Neuronal stem cell (in vitro differentiated cells): ENCODE measurements around the gene XYLT1.
A peak's percentile ranks its signal among the peaks of the same experiment; 100 is the strongest.

Source experiments
- DNase-seq: peaks from one replicate; pipeline ENCODE4 v3.0.0-alpha.2; 2013; ENCODE audit warnings: low spot score
- H2AFZ ChIP-seq: one replicate; pipeline ENCODE4 v1.6.1; 2013; ENCODE audit warnings: mild to moderate bottlenecking, low read length, inconsistent platforms
- H2AK5ac ChIP-seq: 2 replicates; pipeline ENCODE4 v1.6.1; 2013; ENCODE audit warnings: low read depth, mild to moderate bottlenecking, inconsistent platforms, low read length, moderate library complexity, mixed read lengths
- H2BK120ac ChIP-seq: 2 replicates; pipeline ENCODE4 v1.6.1; 2013; ENCODE audit warnings: low read depth, mild to moderate bottlenecking, inconsistent platforms, low read length, moderate library complexity, mixed read lengths
- H2BK12ac ChIP-seq: one replicate; pipeline ENCODE4 v1.6.1; 2013; ENCODE audit warnings: low read length, inconsistent platforms
- H2BK15ac ChIP-seq: 2 replicates; pipeline ENCODE4 v1.6.1; 2013; ENCODE audit warnings: mild to moderate bottlenecking, low read length, inconsistent platforms, mixed read lengths
- H2BK5ac ChIP-seq: one replicate; pipeline ENCODE4 v1.6.1; 2013; ENCODE audit warnings: inconsistent platforms, mild to moderate bottlenecking, low read length, moderate library complexity
- H3K14ac ChIP-seq: one replicate; pipeline ENCODE4 v1.6.1; 2013; ENCODE audit warnings: low read length, inconsistent platforms
- H3K18ac ChIP-seq: 2 replicates; pipeline ENCODE4 v1.6.1; 2013; ENCODE audit warnings: low read length, inconsistent platforms
- H3K23ac ChIP-seq: 2 replicates; pipeline ENCODE4 v1.6.1; 2013; ENCODE audit warnings: low read depth, mild to moderate bottlenecking, mixed read lengths, low read length, inconsistent platforms; ENCODE audit not compliant: poor library complexity
- H3K27ac ChIP-seq: replicated peaks from 3 replicates; pipeline ENCODE4 v1.5.1; 2013; ENCODE audit warnings: low read length, inconsistent platforms
- H3K27me3 ChIP-seq, 3 experiments: 2 replicates each; pipeline ENCODE4 v1.6.1; 2013; ENCODE audit warnings: low read length in 3 of 3, mild to moderate bottlenecking in 2 of 3, inconsistent platforms in 1 of 3, low read depth in 1 of 3, mixed read lengths in 1 of 3, moderate library complexity in 1 of 3; ENCODE audit not compliant: control insufficient read depth in 3 of 3, insufficient read depth in 3 of 3
- H3K36me3 ChIP-seq, 2 donors: replicated peaks in 1 of 2; 2 replicates each; pipeline ENCODE4 v1.6.1; 2013; ENCODE audit warnings: low read length in 2 of 2; ENCODE audit not compliant: control insufficient read depth in 2 of 2, insufficient read depth in 2 of 2
- H3K4ac ChIP-seq: 2 replicates; pipeline ENCODE4 v1.6.1; 2013; ENCODE audit warnings: inconsistent platforms, mild to moderate bottlenecking, low read length, moderate library complexity
- H3K4me1 ChIP-seq, 2 donors: 1 replicate in 1 of 2; 2 replicates in 1 of 2; pipeline ENCODE4 v1.6.1; 2013; ENCODE audit warnings: low read length in 2 of 2, low read depth in 1 of 2; ENCODE audit not compliant: control insufficient read depth in 2 of 2, insufficient read depth in 1 of 2
- H3K4me2 ChIP-seq: one replicate; pipeline ENCODE4 v1.6.1; 2013; ENCODE audit warnings: mild to moderate bottlenecking, low read length, inconsistent platforms; ENCODE audit not compliant: insufficient read depth, poor library complexity, severe bottlenecking
- H3K4me3 ChIP-seq, 2 donors: 2 replicates each; pipeline ENCODE4 v1.5.1; 2013; ENCODE audit warnings: low read length in 2 of 2, mild to moderate bottlenecking in 2 of 2, inconsistent platforms in 1 of 2, moderate library complexity in 1 of 2
- H3K79me1 ChIP-seq: one replicate; pipeline ENCODE4 v1.6.1; 2013; ENCODE audit warnings: low read depth, mild to moderate bottlenecking, inconsistent platforms, low read length, moderate library complexity
- H3K9ac ChIP-seq: one replicate; pipeline ENCODE4 v1.6.1; 2013; ENCODE audit warnings: mild to moderate bottlenecking, low read depth, low read length, inconsistent platforms; ENCODE audit not compliant: poor library complexity
- H3K9me3 ChIP-seq, 2 donors: replicated peaks in 1 of 2; 2 replicates each; pipeline versions ENCODE3 to v1.6.1; 2013; ENCODE audit warnings: low read length in 2 of 2, mild to moderate bottlenecking in 2 of 2, inconsistent platforms in 1 of 2, low read depth in 1 of 2, mixed read lengths in 1 of 2, moderate library complexity in 1 of 2; ENCODE audit not compliant: control insufficient read depth in 2 of 2, insufficient read depth in 1 of 2
- H4K8ac ChIP-seq: one replicate; pipeline ENCODE4 v1.6.1; 2013; ENCODE audit warnings: low read depth, mild to moderate bottlenecking, inconsistent platforms, low read length, moderate library complexity
- H4K91ac ChIP-seq: one replicate; pipeline ENCODE4 v1.6.1; 2013; ENCODE audit warnings: low read length, low read depth, mild to moderate bottlenecking, inconsistent platforms; ENCODE audit not compliant: poor library complexity
- WGBS, 2 donors: extraction: QIAGEN DNeasy Blood & Tissue Kit; methylation state at CpG; one replicate each; pipeline ENCODE4 v1.1.7; 2013; ENCODE audit warnings: missing lambda C conversion rate in 2 of 2, mixed read lengths in 1 of 2; ENCODE audit not compliant: insufficient read length in 2 of 2, insufficient replicate concordance in 1 of 2; ENCODE audit errors: extremely low coverage in 2 of 2; 5-methylcytosine and 5-hydroxymethylcytosine counted together

XYLT1 gene

GRCh38 chr16:17072104-17072503, 398.7 kb downstream of the XYLT1 start:
- no peak overlapping the region for H2BK120ac ChIP-seq
- H3K79me1 ChIP-seq, result no peaks in the 10 kb centered on the region
- no peak for DNase-seq
- no peak overlapping the region for H3K4me2 ChIP-seq
- no peaks in the 10 kb centered on the region for H3K9me3 ChIP-seq
- H3K4me1 ChIP-seq, result peaks cover 4 to 7% of the 10 kb centered on the region in 2 donors
- H3K23ac ChIP-seq, result no peak overlapping the region
- H2AK5ac ChIP-seq, result no peak overlapping the region
- H4K8ac ChIP-seq, result no peak overlapping the region
- no peak overlapping the region for H4K91ac ChIP-seq
- no peaks in the 10 kb centered on the region for H3K27me3 ChIP-seq
- H2BK15ac ChIP-seq, result no peak overlapping the region
- H3K4me3 ChIP-seq, result no peak overlapping the region
- H3K36me3 ChIP-seq, result no peaks in the 10 kb centered on the region
- no peak overlapping the region for H2BK12ac ChIP-seq
- H3K9ac ChIP-seq, result no peak overlapping the region
- H3K14ac ChIP-seq, result no peak overlapping the region
- no peak overlapping the region for H2BK5ac ChIP-seq
- H3K27ac ChIP-seq, result no peak overlapping the region
- no peak overlapping the region for H2AFZ ChIP-seq
- no peak overlapping the region for H3K18ac ChIP-seq
- no peak overlapping the region for H3K4ac ChIP-seq
- no CpG with 5 or more reads among the region's 2 CpGs for WGBS, 2 donors

DNA sequence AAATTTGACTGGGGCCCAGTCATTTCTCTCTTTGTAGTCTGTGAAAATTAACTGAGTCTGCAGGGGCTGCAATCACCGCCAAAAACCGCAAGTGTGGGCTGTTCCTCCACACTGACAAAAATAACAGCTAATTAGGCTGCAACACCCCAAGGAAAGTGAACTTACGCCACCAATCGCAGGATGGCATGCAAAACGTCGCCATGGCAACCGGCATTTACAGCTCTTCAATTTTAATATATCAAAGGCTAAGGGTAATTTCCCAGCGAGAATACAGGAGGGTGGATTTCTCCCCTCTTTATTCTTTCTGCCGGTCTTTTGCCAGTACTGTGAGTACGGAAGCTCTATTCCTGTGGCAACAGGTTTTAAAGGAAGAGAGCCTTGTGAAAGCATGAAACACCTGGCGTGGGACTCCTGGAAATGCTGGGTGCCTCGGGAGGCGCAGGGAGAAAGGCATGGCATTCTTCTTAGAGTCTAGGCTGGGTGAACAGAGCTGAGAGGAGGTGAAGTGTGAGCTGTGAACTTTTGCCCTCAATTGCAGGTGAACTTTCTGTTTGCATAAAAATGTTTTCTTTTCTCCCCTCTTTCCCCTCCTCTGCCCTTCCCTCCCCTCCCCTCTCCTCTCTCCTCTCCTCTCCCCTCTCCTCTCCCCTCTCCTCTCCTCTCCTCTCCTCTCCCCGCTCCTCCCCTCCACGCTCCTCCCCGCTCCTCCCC, 399.7 kb downstream of the XYLT1 start:
- no peaks in the 10 kb centered on the region for H3K36me3 ChIP-seq
- H4K8ac ChIP-seq, result no peak overlapping the region
- peak; percentile 47 for DNase-seq
- H3K18ac ChIP-seq, result no peak overlapping the region
- H2BK5ac ChIP-seq, result no peak overlapping the region
- no peak overlapping the region for H4K91ac ChIP-seq
- no peak overlapping the region for H2BK12ac ChIP-seq
- peaks cover 4 to 7% of the 10 kb centered on the region in 2 donors for H3K4me1 ChIP-seq
- H2AFZ ChIP-seq, result peak overlapping the region; percentile 47
- H3K79me1 ChIP-seq, result no peaks in the 10 kb centered on the region
- H3K23ac ChIP-seq, result no peak overlapping the region
- no peaks in the 10 kb centered on the region for H3K9me3 ChIP-seq
- WGBS, 2 donors, result no CpG with 5 or more reads among the region's 16 CpGs
- peak overlapping the region; percentile 55 for H3K4me2 ChIP-seq
- no peak overlapping the region for H3K14ac ChIP-seq
- H2BK120ac ChIP-seq, result no peak overlapping the region
- H3K4me3 ChIP-seq, result no peak overlapping the region
- H3K9ac ChIP-seq, result peak overlapping the region; percentile 61
- H3K4ac ChIP-seq, result no peak overlapping the region
- peak overlapping the region; percentile 57 for H3K27ac ChIP-seq
- H3K27me3 ChIP-seq, result no peaks in the 10 kb centered on the region
- no peak overlapping the region for H2AK5ac ChIP-seq
- H2BK15ac ChIP-seq, result no peak overlapping the region

GRCh38 chr16:17069681-17070080, 401.1 kb downstream of the XYLT1 start:
- no peak overlapping the region for H3K4me3 ChIP-seq
- H3K27me3 ChIP-seq, result no peaks in the 10 kb centered on the region
- H4K91ac ChIP-seq, result no peak overlapping the region
- H2AFZ ChIP-seq, result no peak overlapping the region
- H3K27ac ChIP-seq, result no peak overlapping the region
- no peaks in the 10 kb centered on the region for H3K36me3 ChIP-seq
- peaks cover 4 to 7% of the 10 kb centered on the region in 2 donors for H3K4me1 ChIP-seq
- H2BK5ac ChIP-seq, result no peak overlapping the region
- no peak overlapping the region for H2BK15ac ChIP-seq
- H3K9ac ChIP-seq, result no peak overlapping the region
- H4K8ac ChIP-seq, result no peak overlapping the region
- H3K23ac ChIP-seq, result no peak overlapping the region
- no peak for DNase-seq
- H2AK5ac ChIP-seq, result no peak overlapping the region
- H3K4me2 ChIP-seq, result no peak overlapping the region
- WGBS, 2 donors, result 100% methylated on average over 2 of the region's 2 CpGs; no CpG with 5 or more reads in 1 of the 2 donors
- H3K9me3 ChIP-seq, result no peaks in the 10 kb centered on the region
- no peak overlapping the region for H2BK12ac ChIP-seq
- no peak overlapping the region for H3K14ac ChIP-seq
- no peaks in the 10 kb centered on the region for H3K79me1 ChIP-seq
- H2BK120ac ChIP-seq, result no peak overlapping the region
- no peak overlapping the region for H3K4ac ChIP-seq
- H3K18ac ChIP-seq, result no peak overlapping the region

GRCh38 chr16:17068524-17068923, 402.2 kb downstream of the XYLT1 start:
- Histone ChIP-seq H3K4me3 (no peak overlapping the region), H3K27me3 (no peaks in the 10 kb centered on the region), H4K91ac (no peak overlapping the region), H2BK120ac (no peak overlapping the region), H4K8ac (no peak overlapping the region), H3K18ac (no peak overlapping the region), H3K36me3 (no peaks in the 10 kb centered on the region), H2BK5ac (no peak overlapping the region), H3K27ac (no peak overlapping the region), H3K4me1 (peaks cover 7 to 8% of the 10 kb centered on the region in 2 donors), H3K14ac (no peak overlapping the region), H2AFZ (no peak overlapping the region), H3K4ac (no peak overlapping the region), H3K4me2 (no peak overlapping the region), H3K79me1 (no peaks in the 10 kb centered on the region), H2BK12ac (no peak overlapping the region), H2BK15ac (no peak overlapping the region), H3K9ac (no peak overlapping the region), H3K23ac (no peak overlapping the region), H3K9me3 (no peaks in the 10 kb centered on the region), H2AK5ac (no peak overlapping the region)
- no CpG with 5 or more reads among the region's 3 CpGs for WGBS, 2 donors
- no peak for DNase-seq
